Neuronal stem cell (in vitro differentiated cells): Measurements from ENCODE around the gene PRRT2.
A peak's percentile ranks its signal among the peaks of the same experiment; 100 is the strongest.
"Not testable (repeated sequence)": the region's sequence is repeated elsewhere in the genome, so short reads cannot be mapped to it uniquely, and the experiment has no call there.

Experiments used
- DNase-seq: peaks from one replicate; pipeline ENCODE4 v3.0.0-alpha.2; 2013; ENCODE audit warnings: low spot score
- H2AFZ ChIP-seq: one replicate; pipeline ENCODE4 v1.6.1; 2013; ENCODE audit warnings: mild to moderate bottlenecking, low read length, inconsistent platforms
- H2AK5ac ChIP-seq: 2 replicates; pipeline ENCODE4 v1.6.1; 2013; ENCODE audit warnings: low read depth, mild to moderate bottlenecking, inconsistent platforms, low read length, moderate library complexity, mixed read lengths
- H2BK120ac ChIP-seq: 2 replicates; pipeline ENCODE4 v1.6.1; 2013; ENCODE audit warnings: low read depth, mild to moderate bottlenecking, inconsistent platforms, low read length, moderate library complexity, mixed read lengths
- H2BK12ac ChIP-seq: one replicate; pipeline ENCODE4 v1.6.1; 2013; ENCODE audit warnings: low read length, inconsistent platforms
- H2BK15ac ChIP-seq: 2 replicates; pipeline ENCODE4 v1.6.1; 2013; ENCODE audit warnings: mild to moderate bottlenecking, low read length, inconsistent platforms, mixed read lengths
- H2BK5ac ChIP-seq: one replicate; pipeline ENCODE4 v1.6.1; 2013; ENCODE audit warnings: inconsistent platforms, mild to moderate bottlenecking, low read length, moderate library complexity
- H3K14ac ChIP-seq: one replicate; pipeline ENCODE4 v1.6.1; 2013; ENCODE audit warnings: low read length, inconsistent platforms
- H3K18ac ChIP-seq: 2 replicates; pipeline ENCODE4 v1.6.1; 2013; ENCODE audit warnings: low read length, inconsistent platforms
- H3K23ac ChIP-seq: 2 replicates; pipeline ENCODE4 v1.6.1; 2013; ENCODE audit warnings: low read depth, mild to moderate bottlenecking, mixed read lengths, low read length, inconsistent platforms; ENCODE audit not compliant: poor library complexity
- H3K27ac ChIP-seq: replicated peaks from 3 replicates; pipeline ENCODE4 v1.5.1; 2013; ENCODE audit warnings: low read length, inconsistent platforms
- H3K27me3 ChIP-seq, 3 experiments: 2 replicates each; pipeline ENCODE4 v1.6.1; 2013; ENCODE audit warnings: low read length in 3 of 3, mild to moderate bottlenecking in 2 of 3, inconsistent platforms in 1 of 3, low read depth in 1 of 3, mixed read lengths in 1 of 3, moderate library complexity in 1 of 3; ENCODE audit not compliant: control insufficient read depth in 3 of 3, insufficient read depth in 3 of 3
- H3K36me3 ChIP-seq, 2 donors: replicated peaks in 1 of 2; 2 replicates each; pipeline ENCODE4 v1.6.1; 2013; ENCODE audit warnings: low read length in 2 of 2; ENCODE audit not compliant: control insufficient read depth in 2 of 2, insufficient read depth in 2 of 2
- H3K4ac ChIP-seq: 2 replicates; pipeline ENCODE4 v1.6.1; 2013; ENCODE audit warnings: inconsistent platforms, mild to moderate bottlenecking, low read length, moderate library complexity
- H3K4me1 ChIP-seq, 2 donors: 1 replicate in 1 of 2; 2 replicates in 1 of 2; pipeline ENCODE4 v1.6.1; 2013; ENCODE audit warnings: low read length in 2 of 2, low read depth in 1 of 2; ENCODE audit not compliant: control insufficient read depth in 2 of 2, insufficient read depth in 1 of 2
- H3K4me2 ChIP-seq: one replicate; pipeline ENCODE4 v1.6.1; 2013; ENCODE audit warnings: mild to moderate bottlenecking, low read length, inconsistent platforms; ENCODE audit not compliant: insufficient read depth, poor library complexity, severe bottlenecking
- H3K4me3 ChIP-seq, 2 donors: 2 replicates each; pipeline ENCODE4 v1.5.1; 2013; ENCODE audit warnings: low read length in 2 of 2, mild to moderate bottlenecking in 2 of 2, inconsistent platforms in 1 of 2, moderate library complexity in 1 of 2
- H3K79me1 ChIP-seq: one replicate; pipeline ENCODE4 v1.6.1; 2013; ENCODE audit warnings: low read depth, mild to moderate bottlenecking, inconsistent platforms, low read length, moderate library complexity
- H3K9ac ChIP-seq: one replicate; pipeline ENCODE4 v1.6.1; 2013; ENCODE audit warnings: mild to moderate bottlenecking, low read depth, low read length, inconsistent platforms; ENCODE audit not compliant: poor library complexity
- H3K9me3 ChIP-seq, 2 donors: replicated peaks in 1 of 2; 2 replicates each; pipeline versions ENCODE3 to v1.6.1; 2013; ENCODE audit warnings: low read length in 2 of 2, mild to moderate bottlenecking in 2 of 2, inconsistent platforms in 1 of 2, low read depth in 1 of 2, mixed read lengths in 1 of 2, moderate library complexity in 1 of 2; ENCODE audit not compliant: control insufficient read depth in 2 of 2, insufficient read depth in 1 of 2
- H4K8ac ChIP-seq: one replicate; pipeline ENCODE4 v1.6.1; 2013; ENCODE audit warnings: low read depth, mild to moderate bottlenecking, inconsistent platforms, low read length, moderate library complexity
- H4K91ac ChIP-seq: one replicate; pipeline ENCODE4 v1.6.1; 2013; ENCODE audit warnings: low read length, low read depth, mild to moderate bottlenecking, inconsistent platforms; ENCODE audit not compliant: poor library complexity
- WGBS, 2 donors: extraction: QIAGEN DNeasy Blood & Tissue Kit; methylation state at CpG; one replicate each; pipeline ENCODE4 v1.1.7; 2013; ENCODE audit warnings: missing lambda C conversion rate in 2 of 2, mixed read lengths in 1 of 2; ENCODE audit not compliant: insufficient read length in 2 of 2, insufficient replicate concordance in 1 of 2; ENCODE audit errors: extremely low coverage in 2 of 2; 5-methylcytosine and 5-hydroxymethylcytosine counted together

The PRRT2 gene

GRCh38 chr16:29831490-29831889 lies 19.5 kb downstream of the PRRT2 start:
- WGBS, 2 donors = no CpG with 5 or more reads among the region's 2 CpGs
- peaks cover 2% of the 10 kb centered on the region for H3K79me1 ChIP-seq
- no peak overlapping the region for H2BK15ac ChIP-seq
- H2BK5ac ChIP-seq = no peak overlapping the region
- H3K27me3 ChIP-seq = no peaks in the 10 kb centered on the region
- H3K18ac ChIP-seq = peak overlapping the region; percentile 28
- no peak overlapping the region for H2BK120ac ChIP-seq
- DNase-seq = no peak
- no peak overlapping the region for H4K91ac ChIP-seq
- H3K9me3 ChIP-seq = no peaks in the 10 kb centered on the region
- no peak overlapping the region for H3K23ac ChIP-seq
- no peak overlapping the region for H3K4me3 ChIP-seq
- no peak overlapping the region for H2AFZ ChIP-seq
- peak overlapping the region; percentile 41 for H2BK12ac ChIP-seq
- H3K4me2 ChIP-seq = no peak overlapping the region
- H3K4me1 ChIP-seq = peaks cover 0 to 2% of the 10 kb centered on the region in 2 donors
- H4K8ac ChIP-seq = no peak overlapping the region
- no peak overlapping the region for H3K14ac ChIP-seq
- no peak overlapping the region for H2AK5ac ChIP-seq
- H3K4ac ChIP-seq = no peak overlapping the region
- no peaks in the 10 kb centered on the region for H3K36me3 ChIP-seq
- H3K27ac ChIP-seq = no peak overlapping the region
- no peak overlapping the region for H3K9ac ChIP-seq

GRCh38 chr16:29833219-29833618 lies 21.2 kb downstream of the PRRT2 start:
- no CpG with 5 or more reads among the region's 4 CpGs for WGBS, 2 donors
- not testable (repeated sequence) for H3K79me1 ChIP-seq, H3K4me2 ChIP-seq, DNase-seq, H3K4ac ChIP-seq, H2BK5ac ChIP-seq, H3K18ac ChIP-seq, H3K4me1 ChIP-seq, H3K9me3 ChIP-seq, H3K14ac ChIP-seq, H3K27me3 ChIP-seq, H2AK5ac ChIP-seq, H3K23ac ChIP-seq, H2AFZ ChIP-seq, H2BK12ac ChIP-seq, H4K8ac ChIP-seq, H2BK15ac ChIP-seq, H4K91ac ChIP-seq, H3K4me3 ChIP-seq, H3K9ac ChIP-seq, H3K27ac ChIP-seq, H2BK120ac ChIP-seq, H3K36me3 ChIP-seq

GRCh38 chr16:29834079-29834478 lies 22.1 kb downstream of the PRRT2 start:
- Histone ChIP-seq H3K4me3 (no peak overlapping the region), H4K8ac (no peak overlapping the region), H3K18ac (no peak overlapping the region), H3K4ac (no peak overlapping the region), H2AFZ (no peak overlapping the region), H4K91ac (no peak overlapping the region), H3K27me3 (no peaks in the 10 kb centered on the region), H3K9me3 (no peaks in the 10 kb centered on the region), H3K79me1 (peaks cover 2% of the 10 kb centered on the region), H2AK5ac (peak overlapping the region; percentile 25), H3K4me1 (peaks cover 0 to 2% of the 10 kb centered on the region in 2 donors), H3K23ac (no peak overlapping the region), H2BK5ac (peak overlapping the region; percentile 48), H3K14ac (no peak overlapping the region), H3K36me3 (no peaks in the 10 kb centered on the region), H2BK12ac (no peak overlapping the region), H3K4me2 (no peak overlapping the region), H3K9ac (no peak overlapping the region), H3K27ac (no peak overlapping the region), H2BK15ac (peak overlapping the region; percentile 71), H2BK120ac (no peak overlapping the region)
- WGBS, 2 donors = no CpG with 5 or more reads among the region's 5 CpGs
- DNase-seq = no peak

GRCh38 chr16:29835926-29836325 lies 23.9 kb downstream of the PRRT2 start:
- Histone ChIP-seq H3K9ac (no peak overlapping the region), H2BK12ac (no peak overlapping the region), H3K79me1 (peaks cover 2% of the 10 kb centered on the region), H3K9me3 (no peaks in the 10 kb centered on the region), H3K4me2 (no peak overlapping the region), H3K23ac (no peak overlapping the region), H3K36me3 (no peaks in the 10 kb centered on the region), H3K4me3 (no peak overlapping the region), H4K91ac (no peak overlapping the region), H2BK15ac (no peak overlapping the region), H3K4ac (no peak overlapping the region), H2BK5ac (no peak overlapping the region), H4K8ac (no peak overlapping the region), H3K18ac (no peak overlapping the region), H3K14ac (no peak overlapping the region), H3K4me1 (no peaks in the 10 kb centered on the region), H3K27me3 (no peaks in the 10 kb centered on the region), H3K27ac (no peak overlapping the region), H2AFZ (no peak overlapping the region), H2AK5ac (no peak overlapping the region), H2BK120ac (no peak overlapping the region)
- no peak for DNase-seq
- WGBS, 2 donors = no CpG with 5 or more reads among the region's 7 CpGs
